Endothelial cell of umbilical vein (primary cell): ENCODE measurements around the gene SMIM27. TPM values are rescaled to one million over a fixed set of nuclear protein-coding genes. Genes with fewer than 3 reads are reported as not detected.

Source experiments
- BruUV-seq: library from RNA; stranded (reverse); fragments of 400-500 nt; replicated peaks from 2 replicates; lab custom pipeline; 2021; lab: Mats Ljungman, UMichigan
- CTCF ChIA-PET: fragments of 300-600, 350-600 bp; sonication (Branson Sonifier 250); formaldehyde crosslinking; loops from one replicate; lab custom pipeline; 2021; ENCODE audit warnings: antibody characterized with exemption, inconsistent platforms; lab: Charles Lee
- POLR2A ChIA-PET: fragments of 300-600, 350-600 bp; sonication (Branson Sonifier 250); formaldehyde crosslinking; loops from one replicate; lab custom pipeline; 2021; ENCODE audit warnings: antibody characterized with exemption, inconsistent platforms; lab: Charles Lee
- DNase-seq: peaks from one replicate; pipeline ENCODE4 v3.0.0-alpha.2; 2011; ENCODE audit warnings: low read depth, low spot score
- FAIRE-seq: peaks from 2 replicates; lab custom pipeline; 2011; peaks lifted over from hg19 to GRCh38; lab: Jason Lieb, UNC
- H2AFZ ChIP-seq: 2 replicates; pipeline ENCODE4 v1.6.0; 2012; ENCODE audit warnings: low read depth, low read length, control low read depth, inconsistent platforms
- H3K27ac ChIP-seq: 2 replicates; pipeline ENCODE4 v1.5.1; 2011; ENCODE audit warnings: low read depth, mild to moderate bottlenecking, control low read depth, low read length, moderate library complexity; ENCODE audit not compliant: insufficient read depth
- H3K27me3 ChIP-seq, 2 experiments: 2 replicates each; pipeline versions ENCODE4 v1.6.0 to v1.6.1; 2011; ENCODE audit warnings: low read length in 2 of 2, mixed read lengths in 1 of 2; ENCODE audit not compliant: control insufficient read depth in 2 of 2, insufficient read depth in 2 of 2
- H3K36me3 ChIP-seq, 2 experiments: 2 replicates in 1 of 2; 3 replicates in 1 of 2; pipeline ENCODE4 v1.5.1; 2011; ENCODE audit warnings: low read length in 2 of 2, mild to moderate bottlenecking in 1 of 2, moderate library complexity in 1 of 2; ENCODE audit not compliant: control insufficient read depth in 2 of 2, insufficient read depth in 2 of 2; ENCODE audit errors: extremely low read depth in 1 of 2
- H3K4me1 ChIP-seq: 3 replicates; pipeline ENCODE4 v1.5.1; 2011; ENCODE audit warnings: mild to moderate bottlenecking, low read length; ENCODE audit not compliant: control insufficient read depth, insufficient read depth; ENCODE audit errors: extremely low read depth
- H3K4me2 ChIP-seq: 2 replicates; pipeline ENCODE4 v1.6.1; 2011; ENCODE audit warnings: low read length, control low read depth, mixed read lengths; ENCODE audit not compliant: insufficient read depth
- H3K4me3 ChIP-seq, 3 experiments: fragments of 200-600 bp in 1 of 3; sonication (generic), shearing (Covaris generic) in 1 of 3; replicated peaks in 1 of 3; 2 replicates each; pipeline ENCODE4 v1.5.1; 2011 to 2016; ENCODE audit warnings: control low read depth in 3 of 3, low read length in 3 of 3, mild to moderate bottlenecking in 2 of 3, inconsistent platforms in 1 of 3, low read depth in 1 of 3, moderate library complexity in 1 of 3; ENCODE audit not compliant: insufficient read depth in 1 of 3
- H3K79me2 ChIP-seq: 2 replicates; pipeline ENCODE4 v1.6.0; 2012; ENCODE audit warnings: low read length, inconsistent platforms; ENCODE audit not compliant: control insufficient read depth, insufficient read depth
- H3K9ac ChIP-seq: replicated peaks from 2 replicates; pipeline ENCODE3; 2011; ENCODE audit warnings: low read length, control low read depth; ENCODE audit not compliant: insufficient read depth; ENCODE audit errors: extremely low read depth
- H3K9me1 ChIP-seq: replicated peaks from 3 replicates; pipeline ENCODE4 v1.6.0; 2011; ENCODE audit warnings: mild to moderate bottlenecking, low read length; ENCODE audit not compliant: control insufficient read depth, insufficient read depth; ENCODE audit errors: extremely low read depth
- H3K9me3 ChIP-seq: replicated peaks from 2 replicates; pipeline ENCODE4 v1.5.1; 2012; ENCODE audit warnings: low read length, inconsistent platforms; ENCODE audit not compliant: control insufficient read depth, insufficient read depth
- H4K20me1 ChIP-seq: replicated peaks from 2 replicates; pipeline ENCODE3; 2011; ENCODE audit warnings: mild to moderate bottlenecking, low read length; ENCODE audit not compliant: control insufficient read depth, insufficient read depth; ENCODE audit errors: extremely low read depth
- EZH2 ChIP-seq: IDR thresholded peaks from 2 replicates; pipeline ENCODE4 v1.6.1; 2012; ENCODE audit warnings: borderline replicate concordance, low read depth, mild to moderate bottlenecking, moderate library complexity, low read length, inconsistent platforms; ENCODE audit not compliant: severe bottlenecking
- FOS ChIP-seq: IDR thresholded peaks from 2 replicates; pipeline ENCODE4 v1.6.1; 2011; ENCODE audit warnings: mild to moderate bottlenecking, low read length, moderate library complexity, borderline replicate concordance; ENCODE audit not compliant: insufficient read depth
- GATA2 ChIP-seq: IDR thresholded peaks from 2 replicates; pipeline ENCODE4 v1.7.0; 2011; ENCODE audit warnings: low read depth, mild to moderate bottlenecking, moderate library complexity, mixed read lengths, low read length; ENCODE audit not compliant: insufficient read length, insufficient read depth
- JUN ChIP-seq: IDR thresholded peaks from 2 replicates; pipeline ENCODE4 v1.6.1; 2011; ENCODE audit warnings: borderline replicate concordance, low read depth; ENCODE audit not compliant: insufficient read length, insufficient read depth
- MYC ChIP-seq: IDR thresholded peaks from one replicate; pipeline ENCODE4 v1.6.1; 2011; ENCODE audit warnings: mild to moderate bottlenecking, low read depth, low read length
- POLR2A ChIP-seq: IDR thresholded peaks from 2 replicates; pipeline ENCODE4 v1.6.1; 2012; ENCODE audit warnings: low read depth, mild to moderate bottlenecking, control low read depth, low read length
- POLR2AphosphoS5 ChIP-seq: IDR thresholded peaks from 2 replicates; pipeline ENCODE4 v1.6.1; 2012; ENCODE audit warnings: low read depth, mild to moderate bottlenecking, control low read depth, low read length, moderate library complexity; ENCODE audit not compliant: insufficient read depth
- dilution Hi-C: fragments of 300-500 bp; cut with MboI; formaldehyde crosslinking; loops from one replicate; pipeline ENCODE4 v1.15.0; 2019; ENCODE audit warnings: low sequenced_read_pairs; ENCODE audit not compliant: extremely low pct_ligation_motif_present
- intact Hi-C: fragments of 100-400 bp; cut with micrococcal nuclease; formaldehyde crosslinking; loops from one replicate; pipeline ENCODE4 v1.10.0; 2022
- polyA plus RNA-seq, 4 experiments: library from polyadenylated mRNA; depleted of rRNA in 3 of 4; stranded (reverse) in 3 of 4; unstranded in 1 of 4; fragments of >200 nt; gene quantifications; 2 replicates each; pipeline versions ENCODE4 v1.2.1 to v1.2.3, GENCODE V29; 2011 to 2012; ENCODE audit warnings: missing spikeins in 1 of 4
- total RNA-seq: library from RNA; stranded (reverse); gene quantifications from 2 replicates; pipeline ENCODE4 v1.2.3, GENCODE V29; 2021
- TF ChIP-seq, protein P1 (sequence below), 2 donors: IDR thresholded peaks; 1 replicate in 1 of 2; 2 replicates in 1 of 2; pipeline ENCODE4 v1.5.1; 2011; ENCODE audit warnings: low read length in 2 of 2, mild to moderate bottlenecking in 2 of 2, moderate library complexity in 2 of 2, control low read depth in 1 of 2, inconsistent platforms in 1 of 2, low read depth in 1 of 2; ENCODE audit not compliant: insufficient read depth in 1 of 2; ENCODE audit errors: extremely low read depth in 1 of 2
- TF ChIP-seq, protein P2 (sequence below): IDR thresholded peaks from 2 replicates; pipeline ENCODE4 v1.6.1; 2011; ENCODE audit not compliant: insufficient read depth, insufficient read length

The SMIM27 gene
- total and polyA plus RNA-seq, 2 donors (not counting 3 experiments of a cell fraction or from before 2014, with no cell fraction given) = 3.4 to 11.5 TPM

DNA sequence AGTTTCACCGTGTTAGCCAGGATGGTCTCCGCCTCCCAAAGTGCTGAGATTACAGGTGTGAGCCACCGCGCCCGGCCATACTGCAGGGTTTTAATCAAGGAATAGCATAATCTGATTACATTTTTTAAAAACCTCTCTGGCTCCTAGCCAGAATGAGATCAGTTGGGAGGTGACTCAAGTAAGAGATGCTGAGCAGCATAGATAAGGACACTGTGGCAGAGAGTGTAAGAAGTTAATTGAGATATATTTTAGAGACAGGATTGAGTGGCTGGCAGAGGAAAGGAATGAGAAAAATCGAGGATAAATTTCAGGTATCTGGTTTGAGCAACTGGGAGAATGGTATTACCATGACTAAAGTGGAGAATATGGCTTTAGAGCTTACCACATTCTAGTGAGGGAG is 18.8 kb upstream of the SMIM27 start:
- no peak overlapping the region for H3K4me3 ChIP-seq
- ChIA-PET CTCF (interaction anchor here (0.7 kb wide), 1 partner anchor 95 kb away, joined by 3 read pairs; no protein-coding TSS in a partner anchor), POLR2A (no interaction called here)
- no TSS peak for BruUV-seq
- TF ChIP-seq FOS = no peak
- no peak for TF ChIP-seq MYC
- no peak for TF ChIP-seq JUN
- no peak for TF ChIP-seq EZH2
- TF ChIP-seq, protein P1, sequence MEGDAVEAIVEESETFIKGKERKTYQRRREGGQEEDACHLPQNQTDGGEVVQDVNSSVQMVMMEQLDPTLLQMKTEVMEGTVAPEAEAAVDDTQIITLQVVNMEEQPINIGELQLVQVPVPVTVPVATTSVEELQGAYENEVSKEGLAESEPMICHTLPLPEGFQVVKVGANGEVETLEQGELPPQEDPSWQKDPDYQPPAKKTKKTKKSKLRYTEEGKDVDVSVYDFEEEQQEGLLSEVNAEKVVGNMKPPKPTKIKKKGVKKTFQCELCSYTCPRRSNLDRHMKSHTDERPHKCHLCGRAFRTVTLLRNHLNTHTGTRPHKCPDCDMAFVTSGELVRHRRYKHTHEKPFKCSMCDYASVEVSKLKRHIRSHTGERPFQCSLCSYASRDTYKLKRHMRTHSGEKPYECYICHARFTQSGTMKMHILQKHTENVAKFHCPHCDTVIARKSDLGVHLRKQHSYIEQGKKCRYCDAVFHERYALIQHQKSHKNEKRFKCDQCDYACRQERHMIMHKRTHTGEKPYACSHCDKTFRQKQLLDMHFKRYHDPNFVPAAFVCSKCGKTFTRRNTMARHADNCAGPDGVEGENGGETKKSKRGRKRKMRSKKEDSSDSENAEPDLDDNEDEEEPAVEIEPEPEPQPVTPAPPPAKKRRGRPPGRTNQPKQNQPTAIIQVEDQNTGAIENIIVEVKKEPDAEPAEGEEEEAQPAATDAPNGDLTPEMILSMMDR (IDR thresholded peaks at IDR 0.05; ENCODE audit: extremely low read depth in 1 of 2, insufficient read depth in 1 of 2, low read depth in 1 of 2, low read length in 2 of 2) = no peak
- TF ChIP-seq POLR2AphosphoS5 = no peak
- TF ChIP-seq POLR2A = no peak
- TF ChIP-seq, protein P2, sequence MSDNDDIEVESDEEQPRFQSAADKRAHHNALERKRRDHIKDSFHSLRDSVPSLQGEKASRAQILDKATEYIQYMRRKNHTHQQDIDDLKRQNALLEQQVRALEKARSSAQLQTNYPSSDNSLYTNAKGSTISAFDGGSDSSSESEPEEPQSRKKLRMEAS = no peak
- TF ChIP-seq GATA2 = no peak
- no peaks in the 10 kb centered on the region for H3K79me2 ChIP-seq
- no peaks in the 10 kb centered on the region for H3K9me1 ChIP-seq
- H3K27ac ChIP-seq = no peak overlapping the region
- H3K9me3 ChIP-seq = no peaks in the 10 kb centered on the region
- H3K36me3 ChIP-seq = no peaks in the 10 kb centered on the region
- no peak overlapping the region for H3K4me2 ChIP-seq
- no peaks in the 10 kb centered on the region for H3K4me1 ChIP-seq
- intact Hi-C loops = no loop called here
- H2AFZ ChIP-seq = no peak overlapping the region
- H4K20me1 ChIP-seq = no peaks in the 10 kb centered on the region
- dilution Hi-C loops = no loop called here
- no peaks in the 10 kb centered on the region for H3K27me3 ChIP-seq
- H3K9ac ChIP-seq = no peak overlapping the region
- DNase-seq = no peak
- no peak for FAIRE-seq
